Measurements from ENCODE around the gene PSMB7.

PSMB7 gene

DNA sequence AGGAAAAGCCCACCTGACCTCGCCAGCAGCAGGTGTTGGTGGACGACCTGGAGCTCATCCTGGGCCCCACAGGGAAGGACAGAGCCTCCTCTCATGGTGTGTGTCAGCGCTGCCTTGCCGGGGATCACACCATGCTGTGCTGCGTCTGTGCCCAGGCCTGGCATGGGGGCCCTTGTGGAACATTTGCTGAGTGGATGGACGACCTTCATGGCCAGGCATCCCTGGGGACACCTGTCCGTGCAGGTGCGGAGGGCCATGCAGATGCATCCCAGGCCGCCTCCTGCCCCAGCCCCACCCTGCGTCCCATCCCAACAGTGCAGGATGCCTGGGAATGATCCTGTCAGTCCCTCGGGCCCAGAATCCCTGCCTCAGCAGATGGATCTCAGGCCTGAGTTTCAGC is 83.7 kb downstream of the PSMB7 start:
- Histone ChIP-seq H3K27me3 (no peaks in the 10 kb centered on the region), H3K9ac (no peak overlapping the region), H3K36me3 (peaks cover 99% of the 10 kb centered on the region), H3K4me2 (no peak overlapping the region), H3K4me3 (no peak overlapping the region), H4K20me1 (peaks cover 67% of the 10 kb centered on the region), H3K4me1 (peaks cover 15% of the 10 kb centered on the region), H3K27ac (no peak overlapping the region), H3K9me3 (no peaks in the 10 kb centered on the region)
- TF ChIP-seq Cebpa-rat (IDR thresholded peaks at IDR 0.05) = no peak

DNA sequence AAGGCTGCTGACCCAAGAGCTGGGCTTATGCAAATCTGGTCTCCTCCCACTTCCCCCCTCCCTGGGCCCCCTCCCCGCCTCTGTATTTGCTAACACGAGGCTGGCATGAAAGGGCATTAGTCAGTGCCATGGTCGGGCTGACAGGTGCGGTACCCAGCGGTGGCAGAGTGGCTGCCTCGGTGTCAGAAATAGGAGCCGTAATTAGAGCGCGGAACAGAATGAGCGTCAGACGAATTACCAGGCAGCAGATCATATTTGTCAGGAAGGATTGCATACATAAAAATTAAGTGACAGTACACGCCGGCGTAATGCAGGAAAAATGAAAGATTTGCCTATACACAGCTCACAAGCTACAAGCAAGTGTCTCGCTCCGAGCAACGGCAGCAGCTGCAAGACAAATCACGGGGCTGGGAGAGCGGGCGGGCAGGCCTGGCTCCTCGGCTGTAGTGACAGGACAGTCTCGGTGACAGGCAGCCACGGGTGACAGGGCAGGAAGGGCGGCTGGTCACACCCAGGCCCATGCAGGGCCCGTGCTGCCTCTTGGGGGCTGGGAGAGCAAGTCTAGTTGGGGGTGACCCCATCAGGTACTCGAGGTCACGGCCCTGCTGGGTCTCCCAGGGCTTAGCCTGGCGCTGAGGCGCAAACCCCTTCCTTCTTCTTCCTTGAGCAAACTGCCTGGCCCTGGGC is 85.1 kb downstream of the PSMB7 start:
- Histone ChIP-seq H3K9me3 (no peaks in the 10 kb centered on the region), H3K36me3 (peaks cover 88% of the 10 kb centered on the region), H3K27me3 (no peaks in the 10 kb centered on the region), H3K4me2 (no peak overlapping the region), H4K20me1 (peaks cover 76% of the 10 kb centered on the region), H3K9ac (no peak overlapping the region), H3K4me1 (peaks cover 30% of the 10 kb centered on the region), H3K4me3 (no peak overlapping the region), H3K27ac (no peak overlapping the region)
- TF ChIP-seq Cebpa-rat (IDR thresholded peaks at IDR 0.05) = no peak

DNA sequence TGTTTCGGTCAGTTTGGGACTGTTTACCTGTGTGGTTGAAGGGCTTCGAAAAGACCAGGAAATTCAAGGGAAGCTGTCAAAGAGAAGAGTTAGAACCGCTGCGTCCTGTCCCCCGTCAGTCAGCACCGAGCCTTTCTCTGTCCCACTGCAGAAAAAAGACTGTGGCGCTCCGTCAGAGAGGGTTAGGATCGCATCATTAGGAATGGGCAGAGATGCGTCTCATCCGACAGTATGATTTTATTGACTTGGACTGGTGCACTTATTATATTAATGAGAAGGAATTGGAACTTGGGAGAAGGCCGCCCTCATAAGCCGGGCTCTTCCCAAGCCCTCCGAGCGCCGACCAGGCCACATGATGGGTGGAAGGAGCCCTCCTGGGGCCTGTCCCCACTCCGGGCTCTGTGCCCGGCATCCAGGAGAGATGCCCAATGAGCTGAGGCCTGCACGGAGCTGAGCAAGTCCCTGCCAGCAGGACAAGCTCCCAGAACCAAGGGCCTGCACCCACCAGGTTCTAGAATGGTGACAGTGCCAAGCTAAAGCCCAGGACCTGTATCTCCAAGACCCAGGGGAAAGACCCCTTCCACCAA is 85.9 kb downstream of the PSMB7 start:
- no peak overlapping the region for H3K4me2 ChIP-seq
- H3K27ac ChIP-seq = no peak overlapping the region
- no peaks in the 10 kb centered on the region for H3K9me3 ChIP-seq
- H3K36me3 ChIP-seq = peaks cover 84% of the 10 kb centered on the region
- H3K27me3 ChIP-seq = no peaks in the 10 kb centered on the region
- H3K9ac ChIP-seq = no peak overlapping the region
- peaks cover 69% of the 10 kb centered on the region for H4K20me1 ChIP-seq
- H3K4me3 ChIP-seq = no peak overlapping the region
- H3K4me1 ChIP-seq = peaks cover 31% of the 10 kb centered on the region
- TF ChIP-seq Cebpa-rat (IDR thresholded peaks at IDR 0.05) = no peak

DNA sequence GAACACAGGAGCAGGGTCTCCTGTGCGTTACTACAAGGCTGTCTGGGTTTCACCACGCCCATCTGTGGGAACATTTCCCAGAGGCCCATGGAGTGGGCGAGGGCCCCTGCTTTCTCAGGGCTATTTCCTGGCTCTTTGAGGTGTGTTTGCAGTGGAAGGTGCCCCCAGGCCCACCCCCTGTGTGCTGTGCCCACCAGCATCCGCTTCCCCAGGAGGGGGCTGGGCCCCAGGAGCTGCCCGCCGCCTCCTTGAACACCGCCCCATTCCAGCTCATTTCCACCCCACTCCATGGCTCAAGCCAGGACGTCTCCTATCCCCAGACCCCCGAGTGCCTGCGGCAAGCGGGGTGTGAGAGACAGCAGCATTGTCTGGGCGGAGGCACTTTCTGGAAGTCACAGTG is 87.0 kb downstream of the PSMB7 start:
- H3K4me1 ChIP-seq = peaks cover 31% of the 10 kb centered on the region
- H3K9ac ChIP-seq = no peak overlapping the region
- TF ChIP-seq Cebpa-rat (IDR thresholded peaks at IDR 0.05) = no peak
- H3K27me3 ChIP-seq = no peaks in the 10 kb centered on the region
- no peaks in the 10 kb centered on the region for H3K9me3 ChIP-seq
- H3K4me2 ChIP-seq = no peak overlapping the region
- no peak overlapping the region for H3K27ac ChIP-seq
- peaks cover 67% of the 10 kb centered on the region for H4K20me1 ChIP-seq
- H3K4me3 ChIP-seq = no peak overlapping the region
- H3K36me3 ChIP-seq = peaks cover 84% of the 10 kb centered on the region

DNA sequence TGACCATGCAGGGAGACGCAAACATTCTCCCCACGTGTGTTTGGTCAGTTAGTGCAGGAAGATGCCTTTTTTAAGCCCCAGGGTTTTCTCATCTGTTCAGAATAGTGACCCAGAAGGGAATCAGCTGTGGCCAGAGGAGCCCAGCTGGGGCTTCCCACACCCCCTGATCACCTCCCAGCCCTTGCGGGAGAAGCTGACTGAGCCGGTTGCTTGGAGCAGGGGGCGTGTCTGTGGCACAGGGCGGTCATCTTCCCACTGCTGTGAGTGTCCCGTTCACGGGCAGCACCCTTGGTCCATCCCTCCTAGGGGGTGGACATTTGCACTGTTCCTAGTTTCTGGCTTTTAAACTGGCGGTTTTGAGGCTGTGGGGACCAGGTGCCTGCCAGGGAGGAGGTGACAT is 87.8 kb downstream of the PSMB7 start:
- H3K27ac ChIP-seq = no peak overlapping the region
- no peak overlapping the region for H3K9ac ChIP-seq
- no peaks in the 10 kb centered on the region for H3K9me3 ChIP-seq
- H3K4me2 ChIP-seq = no peak overlapping the region
- peaks cover 31% of the 10 kb centered on the region for H3K4me1 ChIP-seq
- TF ChIP-seq Cebpa-rat (IDR thresholded peaks at IDR 0.05) = no peak
- H4K20me1 ChIP-seq = peaks cover 67% of the 10 kb centered on the region
- no peaks in the 10 kb centered on the region for H3K27me3 ChIP-seq
- peaks cover 84% of the 10 kb centered on the region for H3K36me3 ChIP-seq
- H3K4me3 ChIP-seq = no peak overlapping the region

DNA sequence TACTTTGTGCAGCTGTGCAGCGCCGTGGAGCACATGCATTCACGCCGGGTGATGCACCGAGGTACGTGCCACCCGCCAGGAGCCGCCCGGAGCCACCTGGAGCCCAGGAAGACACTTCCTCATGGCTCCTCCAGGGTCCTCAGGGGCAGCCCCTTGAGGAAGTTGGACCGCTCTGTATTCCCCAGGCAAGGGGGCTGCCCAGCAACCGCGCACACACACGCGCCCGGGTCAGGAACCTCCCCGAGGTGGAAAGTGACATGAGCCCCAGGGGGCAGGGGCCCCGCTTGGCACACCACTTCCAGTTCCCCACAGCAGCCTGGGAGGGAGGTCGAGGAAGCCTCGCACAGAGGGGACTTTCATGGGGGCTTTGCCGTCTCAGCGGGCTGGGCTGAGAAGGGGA is 88.9 kb downstream of the PSMB7 start:
- Histone ChIP-seq H3K36me3 (peaks cover 84% of the 10 kb centered on the region), H3K9me3 (no peaks in the 10 kb centered on the region), H3K4me2 (peak overlapping the region; percentile 53), H3K4me1 (peaks cover 31% of the 10 kb centered on the region), H3K4me3 (no peak overlapping the region), H3K27me3 (no peaks in the 10 kb centered on the region), H3K27ac (no peak overlapping the region), H3K9ac (no peak overlapping the region), H4K20me1 (peaks cover 62% of the 10 kb centered on the region)
- TF ChIP-seq Cebpa-rat (IDR thresholded peaks at IDR 0.05) = no peak

DNA sequence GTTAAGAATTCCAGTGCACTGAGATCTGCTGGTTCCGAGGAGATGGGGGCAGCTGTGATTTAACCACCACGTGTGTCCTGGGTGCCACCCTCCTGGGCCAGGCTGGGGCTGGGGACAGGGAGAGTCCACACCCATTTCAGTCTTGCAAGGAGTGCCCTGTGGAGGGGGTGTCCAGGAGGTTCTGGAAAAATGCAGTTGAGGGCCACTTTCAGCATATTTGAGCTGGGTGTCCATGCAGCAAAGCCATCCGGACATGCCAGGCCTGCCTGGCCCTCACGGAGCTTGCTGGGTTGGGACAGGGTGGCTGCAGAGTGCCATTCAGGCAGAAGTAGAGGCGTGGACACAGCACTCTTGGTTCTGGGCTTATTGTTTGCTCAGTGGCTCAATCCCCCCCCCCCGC is 89.4 kb downstream of the PSMB7 start:
- peak overlapping the region; percentile 53 for H3K4me2 ChIP-seq
- H3K9ac ChIP-seq = no peak overlapping the region
- H3K4me3 ChIP-seq = no peak overlapping the region

DNA sequence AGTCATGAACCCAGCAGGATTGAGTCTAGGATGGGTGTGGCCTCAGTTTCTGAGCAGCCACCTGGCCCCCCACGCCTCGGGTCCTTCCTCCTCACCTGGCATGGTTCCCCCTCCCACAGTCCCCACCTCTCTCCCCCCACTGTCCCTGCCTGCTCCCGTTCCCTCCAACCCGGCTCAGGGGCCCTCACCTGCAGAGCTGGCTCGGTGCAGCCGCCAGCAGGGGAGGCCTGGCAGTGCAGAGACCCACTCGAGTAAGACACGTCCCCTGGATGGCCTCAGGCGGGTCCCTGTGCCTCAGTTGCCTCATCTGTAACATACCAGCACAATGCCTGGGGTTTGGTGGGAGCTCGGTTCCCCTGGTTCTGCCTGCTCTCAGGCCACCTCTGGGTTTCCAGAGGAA is 91.3 kb downstream of the PSMB7 start:
- H3K27me3 ChIP-seq = no peaks in the 10 kb centered on the region
- H3K27ac ChIP-seq = no peak overlapping the region
- H3K9ac ChIP-seq = no peak overlapping the region
- H4K20me1 ChIP-seq = peaks cover 63% of the 10 kb centered on the region
- peaks cover 82% of the 10 kb centered on the region for H3K36me3 ChIP-seq
- no peak overlapping the region for H3K4me3 ChIP-seq
- no peak for TF ChIP-seq Cebpa-rat (IDR thresholded peaks at IDR 0.05)
- no peaks in the 10 kb centered on the region for H3K9me3 ChIP-seq
- peaks cover 32% of the 10 kb centered on the region for H3K4me1 ChIP-seq
- H3K4me2 ChIP-seq = no peak overlapping the region

More for the DNA sequence above, 89.4 kb downstream of the PSMB7 start:
- no peaks in the 10 kb centered on the region for H3K9me3 ChIP-seq
- peak overlapping the region; percentile 30; the same call in 1 of the 2 replicates for H3K27ac ChIP-seq
- no peak for TF ChIP-seq Cebpa-rat (IDR thresholded peaks at IDR 0.05)
- peaks cover 86% of the 10 kb centered on the region for H3K36me3 ChIP-seq
- no peaks in the 10 kb centered on the region for H3K27me3 ChIP-seq
- peaks cover 65% of the 10 kb centered on the region for H4K20me1 ChIP-seq
- peaks cover 31% of the 10 kb centered on the region for H3K4me1 ChIP-seq

DNA sequence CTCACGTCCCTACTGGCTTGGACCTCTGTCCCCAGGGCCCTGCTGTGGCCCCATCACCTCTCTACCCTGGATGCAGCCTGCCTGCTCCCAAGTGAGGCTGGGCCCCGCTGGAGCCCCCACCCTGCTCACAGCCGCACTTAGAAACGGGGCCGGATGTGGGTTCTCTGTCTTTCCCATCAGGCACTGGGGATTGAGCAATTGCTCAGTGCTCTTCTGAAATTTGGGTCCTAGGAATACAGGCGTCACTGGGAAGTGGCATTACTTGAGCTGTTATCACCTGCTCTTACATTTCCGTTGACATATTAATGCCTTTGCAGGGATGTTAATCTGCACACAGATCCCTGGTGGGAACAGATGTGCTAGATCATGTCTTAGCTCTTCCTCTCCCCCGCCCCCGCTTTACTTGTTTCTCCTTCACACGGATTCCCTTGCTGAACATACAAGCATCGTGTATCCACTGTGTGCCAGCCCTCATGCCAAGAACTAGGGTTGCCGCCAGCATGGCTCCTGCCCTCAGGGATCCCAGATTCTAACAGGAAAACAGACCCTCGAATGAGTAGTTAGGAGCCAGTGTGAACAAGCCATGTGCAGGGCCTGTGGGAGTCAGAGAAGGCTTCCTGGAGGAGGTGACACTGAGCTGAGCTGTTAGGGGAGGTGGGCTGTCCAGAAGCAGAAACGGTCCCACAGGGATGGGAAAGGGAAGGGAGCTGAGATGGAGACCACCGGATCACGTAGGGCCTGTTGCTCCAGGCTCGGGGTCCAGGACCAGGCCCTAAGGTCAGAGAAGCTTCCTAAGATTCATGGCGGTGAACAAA is 92.4 kb downstream of the PSMB7 start:
- Histone ChIP-seq H3K4me3 (no peak overlapping the region), H3K9ac (no peak overlapping the region), H4K20me1 (peaks cover 52% of the 10 kb centered on the region), H3K27ac (no peak overlapping the region), H3K36me3 (peaks cover 82% of the 10 kb centered on the region), H3K4me1 (peaks cover 32% of the 10 kb centered on the region), H3K9me3 (no peaks in the 10 kb centered on the region), H3K4me2 (no peak overlapping the region), H3K27me3 (no peaks in the 10 kb centered on the region)
- no peak for TF ChIP-seq Cebpa-rat (IDR thresholded peaks at IDR 0.05)

DNA sequence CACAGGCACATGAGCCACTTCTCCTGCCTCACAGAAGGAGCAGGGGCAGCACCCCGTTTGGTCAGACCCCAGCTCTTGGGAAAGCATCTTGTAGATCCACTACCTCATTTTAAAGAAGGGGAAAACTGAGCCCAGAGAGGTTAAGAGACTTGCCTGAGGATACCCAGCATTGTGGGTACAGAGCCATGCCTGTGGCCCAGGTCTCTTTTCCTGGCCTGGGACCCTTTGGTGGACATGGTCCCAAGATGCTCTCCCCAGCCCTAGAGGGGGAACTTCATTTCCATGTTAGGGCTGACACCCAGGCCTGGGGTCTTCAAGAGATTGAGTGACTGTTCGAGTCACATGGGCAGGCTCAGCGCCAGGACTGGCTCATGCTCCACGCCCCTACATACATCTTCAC is 93.3 kb downstream of the PSMB7 start:
- Histone ChIP-seq H3K9me3 (no peaks in the 10 kb centered on the region), H3K4me3 (no peak overlapping the region), H3K36me3 (peaks cover 82% of the 10 kb centered on the region), H3K9ac (no peak overlapping the region), H3K27me3 (no peaks in the 10 kb centered on the region), H3K4me1 (peaks cover 28% of the 10 kb centered on the region), H3K27ac (no peak overlapping the region), H3K4me2 (no peak overlapping the region), H4K20me1 (peaks cover 43% of the 10 kb centered on the region)
- TF ChIP-seq Cebpa-rat (IDR thresholded peaks at IDR 0.05) = no peak

Measured in BLaER1 (cell line).